ENCODE measurements around the gene WNK2.

The WNK2 gene

DNA sequence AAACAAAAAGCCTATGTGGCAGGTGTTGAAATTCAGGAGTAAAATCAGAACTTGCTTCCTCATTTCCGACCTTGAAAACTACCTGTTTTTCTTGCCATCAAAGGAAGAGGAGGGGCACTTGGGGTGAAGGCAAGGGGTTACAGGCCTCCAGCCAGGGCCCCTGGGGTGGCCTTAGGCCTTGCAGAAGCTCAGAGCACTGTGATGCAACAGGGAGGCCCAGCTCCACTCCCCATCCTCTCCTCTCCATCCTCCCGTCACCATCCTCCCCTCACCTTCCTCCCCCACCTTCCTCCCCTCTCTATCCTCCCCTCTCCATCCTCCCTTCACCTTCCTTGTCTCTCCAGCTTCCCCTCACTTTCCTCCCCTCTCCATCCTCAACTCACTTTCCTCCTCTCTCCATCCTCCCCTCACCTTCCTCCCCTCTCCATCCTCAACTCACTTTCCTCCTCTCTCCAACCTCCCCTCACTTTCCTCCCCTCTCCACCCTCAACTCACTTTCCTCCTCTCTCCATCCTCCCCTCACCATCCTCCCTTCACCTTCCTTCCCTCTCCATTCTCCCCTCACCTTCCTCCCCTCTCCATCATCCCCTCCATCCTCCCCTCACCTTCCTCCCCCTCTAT, 111.6 kb downstream of the WNK2 start:
- DNase-seq (ENCODE audit: low read depth): no peak

DNA sequence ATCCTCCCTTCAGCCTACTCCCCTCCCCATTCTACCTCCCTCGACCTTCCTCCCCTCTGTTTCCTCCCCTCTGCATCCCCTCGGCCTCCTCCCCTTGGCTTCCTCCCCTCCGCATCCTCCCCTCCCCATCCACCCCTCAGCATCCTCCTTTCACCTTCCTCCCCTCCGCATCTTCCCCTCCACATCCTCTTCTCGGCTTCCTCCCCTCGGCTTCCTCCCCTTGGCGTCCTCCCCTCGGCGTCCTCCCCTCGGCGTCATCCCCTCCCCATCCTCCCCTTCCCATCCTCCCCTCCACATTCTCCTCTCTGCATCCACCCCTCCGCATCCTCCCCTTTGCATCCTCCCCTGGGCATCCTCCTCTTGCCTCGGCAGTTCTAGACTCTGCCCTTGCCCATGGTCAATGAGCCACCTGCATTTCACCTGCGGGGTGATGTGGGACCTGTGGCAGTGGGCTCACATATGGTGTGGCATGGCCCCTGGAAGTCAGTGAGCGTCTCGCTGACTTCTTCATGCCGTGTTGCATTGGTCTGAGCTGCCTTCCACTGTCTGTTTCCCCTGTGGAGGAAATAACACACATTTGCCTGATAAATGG, 113.0 kb downstream of the WNK2 start:
- no peak for DNase-seq (ENCODE audit: low read depth)

DNA sequence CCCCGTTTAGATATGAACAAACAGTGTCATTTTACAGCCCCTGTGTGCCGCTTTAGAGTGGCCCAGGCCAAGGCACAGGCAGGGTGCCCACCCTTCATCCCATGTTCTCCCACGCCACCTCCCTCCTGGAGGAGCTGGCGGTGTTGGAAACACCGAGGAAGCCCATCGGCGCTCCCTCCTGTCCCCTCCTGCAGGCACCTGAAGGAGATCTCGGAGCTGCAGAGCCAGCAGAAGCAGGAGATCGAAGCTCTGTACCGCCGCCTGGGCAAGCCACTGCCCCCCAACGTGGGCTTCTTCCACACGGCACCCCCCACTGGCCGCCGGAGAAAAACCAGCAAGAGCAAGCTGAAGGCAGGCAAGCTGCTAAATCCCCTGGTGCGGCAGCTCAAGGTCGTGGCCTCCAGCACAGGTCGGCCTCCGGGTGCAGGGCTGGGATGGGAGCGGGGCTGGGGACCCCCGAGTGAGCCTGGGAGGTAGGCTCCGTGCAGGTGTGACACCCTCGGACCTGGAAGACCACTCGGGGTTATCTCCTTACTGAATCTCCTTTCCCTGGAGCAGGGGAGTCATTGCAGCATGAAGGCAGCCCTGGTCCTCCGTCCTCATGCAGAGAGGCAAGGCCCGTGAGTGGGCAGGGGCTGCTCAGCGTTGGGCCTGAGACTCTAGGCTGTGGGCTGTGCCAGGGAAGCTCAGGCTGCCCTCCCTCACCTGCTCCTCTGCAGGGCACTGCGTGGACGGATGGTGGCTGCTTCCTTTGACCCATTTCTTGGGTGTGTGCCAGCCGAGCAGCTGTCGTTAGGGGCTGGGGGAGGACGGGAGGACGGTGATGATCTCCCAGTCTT, 113.9 kb downstream of the WNK2 start:
- no peak for DNase-seq (ENCODE audit: low read depth)

DNA sequence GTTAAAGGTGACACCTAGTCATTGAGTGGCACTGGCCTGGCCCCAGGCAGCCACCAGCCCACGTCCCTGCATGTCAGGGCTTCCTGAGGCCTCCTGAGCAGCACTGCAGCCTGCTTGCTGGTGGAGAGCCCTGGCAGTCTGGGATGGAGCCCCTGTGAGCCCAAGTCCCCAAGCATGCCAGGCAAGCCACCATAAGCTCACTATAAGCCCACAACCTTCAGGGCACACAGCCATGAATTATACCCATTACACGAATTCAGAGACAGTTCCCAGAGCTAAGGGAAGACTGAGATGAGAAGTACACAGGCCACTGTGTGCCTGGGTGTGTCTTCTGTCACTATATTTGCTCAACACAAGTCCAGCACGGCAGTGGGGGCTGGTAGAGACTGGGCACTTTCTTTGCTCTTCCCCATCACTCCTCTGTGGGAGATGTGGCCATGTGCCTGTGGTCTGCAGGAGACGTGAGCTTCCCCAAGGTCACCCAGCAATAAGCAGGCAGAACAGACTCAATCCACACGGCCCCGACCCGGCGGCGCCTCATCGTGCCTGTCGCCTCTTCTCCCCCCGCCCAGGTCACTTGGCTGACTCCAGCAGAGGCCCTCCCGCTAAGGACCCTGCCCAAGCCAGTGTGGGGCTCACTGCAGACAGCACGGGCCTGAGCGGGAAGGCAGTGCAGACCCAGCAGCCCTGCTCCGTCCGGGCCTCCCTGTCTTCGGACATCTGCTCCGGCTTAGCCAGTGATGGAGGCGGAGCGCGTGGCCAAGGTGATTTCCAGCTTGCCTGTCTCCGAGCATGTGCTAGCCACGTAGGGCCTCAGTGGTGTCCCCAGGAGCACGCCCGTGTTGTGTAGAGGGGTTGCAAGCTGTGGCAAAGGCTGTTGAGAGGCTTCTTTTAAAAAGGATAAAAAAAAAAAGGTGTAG, 114.8 kb downstream of the WNK2 start:
- DNase-seq (ENCODE audit: low read depth): no peak

- DNase-seq (ENCODE audit: low read depth): no peak
These were observed 115.7 kb downstream of the WNK2 start for GRCh38 chr9:93299418-93300174.

- DNase-seq (ENCODE audit: low read depth): no peak
These were observed 116.2 kb downstream of the WNK2 start for GRCh38 chr9:93300175-93300572.

- no peak for DNase-seq (ENCODE audit: low read depth)
These were observed 116.7 kb downstream of the WNK2 start for GRCh38 chr9:93300585-93301081.

DNA sequence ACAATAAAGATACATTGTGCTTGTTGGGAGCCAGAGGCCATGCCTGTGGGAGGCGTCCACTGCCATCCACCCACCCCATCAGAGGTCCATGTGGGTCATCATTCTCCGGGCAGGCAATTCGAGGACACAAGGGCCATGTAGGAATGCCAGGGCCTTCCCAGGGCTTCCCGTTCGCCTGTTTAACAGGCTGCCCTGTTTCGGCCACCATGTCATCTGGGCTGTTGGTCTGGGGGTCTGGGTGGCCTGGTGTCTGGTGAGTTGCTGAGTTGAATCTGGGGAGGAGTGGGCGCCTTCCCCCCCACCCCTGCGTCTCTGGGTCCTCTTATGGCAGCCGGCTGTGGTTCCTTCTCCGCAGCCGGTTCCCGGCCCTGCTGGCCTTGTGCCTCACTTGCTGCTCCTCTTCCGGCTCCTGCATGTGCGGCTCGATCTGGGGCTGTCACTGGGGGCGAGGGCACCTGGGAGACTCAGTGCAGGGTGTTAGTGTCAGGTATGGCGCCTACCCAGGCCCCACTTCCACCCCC, 117.4 kb downstream of the WNK2 start:
- DNase-seq (ENCODE audit: low read depth): no peak

GRCh38 chr9:93301911-93302541, 118.1 kb downstream of the WNK2 start:
- DNase-seq (ENCODE audit: low read depth): no peak

DNA sequence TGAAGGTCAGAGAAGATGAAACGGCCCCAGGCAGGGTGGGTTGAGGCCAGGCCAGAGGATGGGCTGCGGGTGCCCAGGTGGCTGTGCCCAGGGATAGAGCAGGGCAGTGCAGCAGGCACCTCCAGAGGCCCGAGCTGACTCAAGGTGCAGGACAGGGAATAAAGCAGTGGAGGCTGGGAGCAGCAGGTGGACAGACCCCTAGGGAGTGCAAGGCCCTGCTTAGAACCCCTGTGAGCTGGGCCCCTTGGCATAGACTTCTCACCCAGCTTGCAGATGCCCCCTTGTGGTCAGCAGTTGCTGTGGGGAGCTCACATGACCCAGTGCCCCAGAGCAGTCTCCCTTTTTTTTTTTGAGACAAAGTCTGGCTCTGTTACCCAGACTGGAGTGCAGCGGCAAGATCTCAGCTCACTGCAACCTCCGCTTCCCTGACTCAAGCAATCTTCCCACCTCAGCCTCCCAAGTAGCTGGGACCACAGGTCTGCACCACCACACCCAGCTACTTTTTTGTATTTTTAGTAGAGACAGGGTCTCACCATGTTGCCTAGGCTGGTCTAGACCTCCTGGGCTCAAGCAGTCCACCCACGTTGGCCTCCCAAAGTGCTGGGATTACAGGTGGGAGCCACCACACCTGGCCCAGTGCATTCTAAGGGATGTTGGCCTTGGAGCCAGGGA, 118.8 kb downstream of the WNK2 start:
- no peak for DNase-seq (ENCODE audit: low read depth)

DNA sequence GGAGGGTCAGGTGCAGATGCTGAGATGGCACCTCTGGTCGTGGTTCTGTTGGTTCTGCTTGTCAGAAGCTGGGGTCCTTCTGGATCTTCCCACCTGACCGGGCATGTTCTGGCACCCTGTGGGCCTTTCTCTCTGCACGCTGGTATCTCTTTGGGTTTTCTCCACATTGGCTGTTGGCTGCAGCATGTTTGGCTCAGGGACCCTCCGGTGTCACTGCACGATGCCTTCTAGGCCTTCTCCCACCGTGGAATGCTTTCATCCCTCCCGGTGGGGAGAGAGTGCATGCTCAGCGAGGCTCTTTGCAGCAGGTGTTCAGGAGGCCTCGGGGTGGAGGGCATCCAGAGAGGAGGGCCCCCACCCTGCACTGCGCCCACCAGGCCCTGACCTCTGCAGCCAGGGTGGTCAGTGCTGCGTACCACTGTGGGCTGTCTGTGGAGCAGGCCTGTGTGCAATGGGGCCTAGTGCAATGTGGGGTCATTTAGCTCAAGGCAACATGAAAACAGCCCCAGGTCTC, 119.4 kb downstream of the WNK2 start:
- no peak for DNase-seq (ENCODE audit: low read depth)

GRCh38 chr9:93303806-93304573, 120.1 kb downstream of the WNK2 start:
- DNase-seq (ENCODE audit: low read depth): no peak

DNA sequence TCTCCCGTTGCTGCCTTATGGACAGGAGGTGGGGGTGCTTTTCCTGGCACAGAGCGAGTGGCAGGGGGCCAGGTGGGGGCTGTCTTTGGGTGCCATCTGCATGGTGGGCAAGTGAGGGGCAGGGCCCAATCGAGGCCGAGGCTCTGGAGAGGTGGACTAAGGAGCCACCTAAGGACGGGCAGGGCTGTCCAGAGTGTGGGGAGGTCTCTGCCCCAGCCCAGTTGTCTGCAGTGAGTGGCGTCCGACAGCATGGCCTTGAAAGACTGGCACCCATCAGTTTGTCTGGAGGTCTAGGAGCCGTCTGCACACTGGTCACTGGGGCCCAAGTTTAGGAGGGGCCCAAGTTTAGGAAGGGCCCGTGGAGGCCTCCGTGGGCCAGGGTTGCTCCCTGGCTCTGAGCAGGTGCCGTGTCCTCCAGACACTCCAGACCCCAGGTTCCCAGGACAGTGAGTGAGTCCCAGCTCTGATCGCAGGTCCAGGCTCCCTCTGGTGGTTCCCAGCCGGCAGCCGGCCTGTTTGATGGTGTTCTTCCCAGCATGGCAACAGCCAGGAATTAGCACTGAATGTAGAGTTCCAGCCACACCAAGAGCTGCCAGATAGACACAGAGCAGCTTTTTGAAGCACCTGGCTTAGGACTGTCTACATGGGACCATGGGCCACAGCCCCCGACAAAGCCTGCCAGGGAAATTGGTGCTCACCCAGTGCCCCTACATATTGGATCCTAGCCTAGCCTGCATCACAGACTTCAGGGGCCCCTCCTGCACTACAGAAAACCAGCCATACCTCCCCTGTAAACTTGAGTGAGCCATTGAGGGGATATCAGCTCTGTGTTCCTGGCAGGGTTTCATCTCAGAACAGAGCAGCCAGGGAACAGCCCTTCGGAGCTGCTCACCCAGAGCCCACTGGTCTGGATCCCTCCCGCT, 120.9 kb downstream of the WNK2 start:
- no peak for DNase-seq (ENCODE audit: low read depth)

- DNase-seq (ENCODE audit: low read depth): no peak
These were observed 121.6 kb downstream of the WNK2 start for GRCh38 chr9:93305497-93306020.

- no peak for DNase-seq (ENCODE audit: low read depth)
These were observed 122.1 kb downstream of the WNK2 start for GRCh38 chr9:93306081-93306480.

- DNase-seq (ENCODE audit: low read depth): no peak
These were observed 122.7 kb downstream of the WNK2 start for GRCh38 chr9:93306579-93307091.

GRCh38 chr9:93307468-93308157, 123.7 kb downstream of the WNK2 start:
- no peak for DNase-seq (ENCODE audit: low read depth)

All from non-pigmented ciliary epithelial cell (primary cell).